HG03280 (cell line): Measurements from ENCODE around the gene ZNF133.
A peak's percentile ranks its signal among the peaks of the same experiment; 100 is the strongest.
"Not testable (repeated sequence)": the region's sequence is repeated elsewhere in the genome, so short reads cannot be mapped to it uniquely, and the experiment has no call there.

Source experiments
- ATAC-seq: cut with Tn5 transposase; IDR thresholded peaks from one replicate; pipeline ENCODE4 v1.9.1; 2021; ENCODE audit warnings: mild to moderate bottlenecking, moderate library complexity; ENCODE audit not compliant: unreplicated experiment

Gene ZNF133

DNA sequence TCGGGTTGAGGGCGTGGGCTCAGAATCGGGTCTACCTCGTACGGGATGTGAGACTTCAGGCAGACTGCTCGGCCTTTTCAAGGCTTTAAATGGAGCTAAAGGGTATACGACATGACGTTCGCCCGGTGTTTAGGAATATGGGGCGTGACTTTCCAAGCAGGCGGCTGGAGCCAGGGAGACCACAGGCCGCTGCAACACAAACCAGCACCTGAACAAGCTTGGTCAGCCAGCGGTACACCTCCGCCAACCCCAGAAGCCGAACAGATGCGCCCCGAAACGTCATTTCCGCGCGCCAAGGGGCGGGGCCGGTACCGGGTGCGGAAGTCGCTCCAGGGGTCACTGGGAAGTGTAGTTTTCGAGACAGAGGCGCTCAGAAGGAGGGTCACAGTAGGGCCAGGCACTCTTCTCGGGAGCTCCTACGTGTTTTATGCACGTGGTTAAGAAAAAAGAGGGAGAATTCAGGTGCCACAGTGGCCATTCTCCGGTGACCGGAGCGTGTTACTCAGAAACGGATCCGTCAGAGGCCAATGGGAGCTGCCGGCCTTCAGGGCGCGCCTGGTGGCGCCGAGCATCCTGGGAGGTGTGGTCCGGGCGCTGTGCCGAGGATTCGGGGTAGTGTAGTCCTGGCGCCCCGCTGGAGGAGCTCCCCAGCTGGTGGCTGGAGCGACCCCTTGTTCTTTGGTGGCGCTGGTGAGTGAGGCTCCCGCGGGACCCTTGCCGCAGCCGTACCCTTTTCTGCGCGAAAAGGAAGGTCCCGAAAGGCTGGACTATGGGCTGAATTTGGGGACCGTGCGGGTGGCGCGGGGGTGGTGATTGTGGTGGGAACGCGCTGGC lies at the start of gene ZNF133:
ZNF133 (plus strand) TSS at position 613 of the 834 bp plus-strand sequence. CDS start 17,160 bp downstream, outside the sequence.
- peak; percentile 98 for ATAC-seq

DNA sequence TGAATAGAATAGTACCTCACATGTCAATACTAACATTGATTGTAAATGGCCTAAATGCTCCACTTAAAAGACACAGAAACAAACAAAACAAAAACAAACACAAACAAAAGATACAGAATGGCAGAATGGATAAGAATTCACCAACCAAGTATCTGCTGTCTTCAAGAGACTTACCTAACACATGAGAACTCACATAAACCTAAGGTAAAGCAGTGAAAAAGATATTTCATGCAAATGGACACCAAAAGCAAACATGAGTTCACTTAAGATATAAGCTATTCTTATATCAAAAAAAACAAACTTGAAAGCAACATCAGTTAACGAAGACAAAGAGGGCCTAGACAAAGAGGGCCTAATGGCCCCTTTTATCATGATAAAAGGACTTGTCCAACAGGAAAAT lies 47.3 kb upstream of the ZNF133 start:
- ATAC-seq, result no peak

DNA sequence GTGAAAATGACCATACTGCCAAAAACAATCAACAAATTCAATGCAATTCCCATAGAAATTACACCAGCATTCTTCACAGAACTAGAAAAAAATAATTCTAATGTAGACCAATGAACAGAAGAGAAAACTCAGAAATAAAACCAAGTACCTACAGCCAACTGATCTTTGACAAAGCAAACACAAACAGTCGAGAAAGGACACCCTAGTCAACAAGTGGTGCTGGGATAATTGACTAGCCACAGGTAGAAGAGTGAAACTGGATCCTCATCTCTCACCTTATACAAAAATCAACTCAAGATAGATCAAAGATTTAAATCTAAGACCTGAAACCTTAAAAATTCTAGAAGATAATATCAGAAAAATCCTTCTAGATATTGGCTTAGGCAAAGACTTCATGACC lies 44.5 kb upstream of the ZNF133 start:
- ATAC-seq, result no peak

DNA sequence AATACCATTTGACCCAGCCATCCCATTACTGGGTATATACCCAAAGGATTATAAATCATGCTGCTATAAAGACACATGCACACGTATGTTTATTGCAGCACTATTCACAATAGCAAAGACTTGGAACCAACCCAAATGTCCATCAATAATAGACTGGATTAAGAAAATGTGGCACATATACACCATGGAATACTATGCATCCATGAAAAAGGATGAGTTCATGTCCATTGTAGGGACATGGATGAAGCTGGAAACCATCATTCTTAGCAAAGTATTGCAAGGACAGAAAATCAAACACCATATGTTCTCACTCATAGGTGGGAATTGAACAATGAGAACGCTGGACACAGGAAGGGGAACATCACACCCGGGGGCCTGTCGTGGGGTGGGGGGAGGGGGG lies 39.8 kb upstream of the ZNF133 start:
- ATAC-seq, result not testable (repeated sequence)

GRCh38 chr20:18250217-18250616 lies 38.1 kb upstream of the ZNF133 start:
- no peak for ATAC-seq

- no peak for ATAC-seq
Measured at GRCh38 chr20:18252597-18253451, 35.5 kb upstream of the ZNF133 start.

DNA sequence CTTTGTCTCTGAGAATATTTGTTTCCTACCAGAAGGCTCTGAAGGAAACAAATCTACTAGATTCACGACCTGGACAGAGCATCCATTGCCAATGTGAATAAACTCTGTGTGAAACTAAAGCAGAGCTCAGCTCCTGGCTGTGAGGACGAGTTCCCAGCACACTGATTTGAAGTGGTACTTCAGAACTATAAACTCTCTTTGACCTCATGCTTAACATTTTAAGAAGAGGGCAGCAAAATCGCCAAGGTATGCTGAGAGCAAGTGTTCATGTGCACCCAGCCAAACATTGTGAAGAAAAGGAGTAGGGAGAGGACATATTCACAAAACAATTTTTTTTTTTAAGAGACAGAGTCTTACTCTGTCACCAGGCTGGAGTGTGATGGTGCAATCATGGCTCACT lies 33.7 kb upstream of the ZNF133 start:
- ATAC-seq, result no peak

DNA sequence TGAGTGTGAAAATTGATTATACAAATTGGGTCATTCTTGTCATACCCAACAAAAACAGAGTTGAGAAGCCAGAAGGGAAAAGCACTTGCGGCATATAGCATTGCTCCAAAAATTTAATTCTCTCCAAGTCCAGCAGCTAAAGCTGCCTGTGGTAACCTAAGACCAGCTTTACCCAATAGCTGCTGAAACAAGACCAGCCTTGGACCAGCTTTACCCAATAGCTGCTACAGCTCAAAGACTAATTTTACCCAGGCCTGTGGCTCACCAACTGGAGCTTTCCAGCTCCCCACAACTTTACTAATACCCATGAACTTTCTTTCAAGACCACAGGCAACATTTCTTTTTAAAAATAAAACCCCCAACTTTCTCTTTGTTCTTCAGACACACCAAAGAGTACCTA lies 32.8 kb upstream of the ZNF133 start:
- no peak for ATAC-seq

- no peak for ATAC-seq
Measured at GRCh38 chr20:18256440-18257090, 31.8 kb upstream of the ZNF133 start.

DNA sequence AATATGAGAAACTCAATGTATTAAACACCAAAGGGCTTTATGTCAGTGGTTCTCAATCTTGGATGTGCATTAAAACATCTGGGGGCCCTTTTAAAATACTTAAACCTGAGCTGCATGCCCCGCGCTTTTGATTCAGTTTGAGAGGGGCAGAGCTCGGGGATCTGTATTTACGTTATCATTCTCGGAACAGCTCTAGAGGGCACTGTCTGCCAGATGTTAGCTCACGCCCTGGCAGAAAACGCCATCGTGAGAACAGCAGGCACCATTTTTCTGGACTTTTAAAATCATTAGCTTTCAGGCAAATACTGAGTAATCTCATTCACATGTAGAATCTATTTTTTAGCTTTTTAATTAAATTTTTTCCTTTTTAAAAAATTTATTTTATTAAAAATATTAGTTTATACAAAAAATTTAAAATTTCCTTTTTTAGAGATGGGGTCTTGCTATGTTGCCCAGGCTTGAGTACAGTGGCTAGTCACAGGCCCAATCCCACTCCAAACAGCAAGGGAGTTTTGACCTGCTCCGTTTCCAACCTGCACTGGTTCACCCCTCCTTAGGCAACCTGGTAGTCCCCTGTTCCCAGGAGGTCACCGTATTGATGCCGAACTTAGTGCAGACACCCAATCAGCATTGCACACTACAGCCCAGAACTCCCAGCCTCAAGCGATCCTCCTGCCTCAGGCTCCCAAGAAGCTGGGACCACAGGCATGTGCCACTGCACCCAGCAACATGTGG lies 30.0 kb upstream of the ZNF133 start:
- no peak for ATAC-seq

DNA sequence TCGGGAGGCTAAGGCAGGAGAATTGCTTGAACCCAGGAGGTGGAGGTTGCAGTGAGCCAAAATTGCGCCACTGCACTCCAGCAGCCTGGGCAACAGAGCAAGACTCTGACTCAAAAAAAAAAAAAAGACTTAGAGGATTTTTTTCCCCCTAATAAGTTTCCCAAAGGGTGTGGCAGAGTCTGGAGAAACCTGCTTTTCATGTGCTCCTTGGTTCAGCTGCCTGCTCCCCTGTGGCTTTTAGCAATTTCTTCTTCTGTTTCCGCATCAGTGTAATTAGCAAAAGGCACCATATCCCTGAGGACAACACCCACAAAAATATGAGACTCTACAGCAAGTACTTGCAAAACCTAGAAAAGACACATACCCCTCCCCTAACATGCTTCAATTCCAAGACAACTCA lies 28.6 kb upstream of the ZNF133 start:
- ATAC-seq, result no peak

- ATAC-seq, result no peak
Measured at GRCh38 chr20:18263723-18264122, 24.6 kb upstream of the ZNF133 start.

DNA sequence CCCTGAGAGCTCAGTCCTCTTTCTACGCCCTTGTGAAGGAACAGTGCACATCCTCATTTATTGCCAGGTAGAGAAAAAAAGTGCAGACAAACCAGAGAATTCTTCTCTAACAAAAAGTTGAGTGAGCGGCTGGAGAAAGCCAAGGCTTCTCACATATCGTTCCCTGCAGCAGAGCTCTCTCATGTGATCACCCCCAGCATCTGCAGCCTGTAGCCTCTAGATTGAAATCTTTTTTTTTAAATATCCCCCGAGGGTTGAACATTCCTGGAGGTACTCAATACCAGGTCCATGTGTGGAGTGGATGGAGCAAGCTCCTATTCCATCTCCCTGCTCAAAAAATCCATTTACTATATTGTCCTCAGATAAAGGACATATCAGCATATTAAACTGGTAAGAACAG lies 22.9 kb upstream of the ZNF133 start:
- no peak for ATAC-seq

GRCh38 chr20:18266282-18266681 lies 22.0 kb upstream of the ZNF133 start:
- no peak for ATAC-seq

- ATAC-seq, result no peak
Measured at GRCh38 chr20:18267815-18268214, 20.5 kb upstream of the ZNF133 start.

GRCh38 chr20:18271160-18271559 lies 17.2 kb upstream of the ZNF133 start:
- ATAC-seq, result no peak

- ATAC-seq, result no peak
Measured at GRCh38 chr20:18272451-18272850, 15.9 kb upstream of the ZNF133 start.

DNA sequence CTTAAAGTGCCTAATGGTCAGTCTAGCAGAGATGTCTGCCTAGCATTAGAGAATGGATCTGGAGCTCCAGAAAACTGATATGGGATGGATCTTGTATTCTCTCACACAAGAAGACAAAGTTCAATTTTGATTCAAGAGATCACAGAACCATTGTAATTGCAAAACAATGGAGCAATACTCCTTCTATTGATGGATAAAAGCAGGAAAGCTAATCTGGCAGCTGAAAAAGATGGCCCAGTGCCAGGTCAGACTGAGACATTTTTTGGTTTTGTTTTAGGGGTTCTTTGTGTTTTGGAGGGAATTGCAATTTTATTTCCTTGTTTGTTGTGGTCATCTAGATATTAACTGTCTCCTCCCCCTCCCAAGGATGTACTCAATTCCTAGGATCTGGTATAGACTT lies 14.6 kb upstream of the ZNF133 start:
- ATAC-seq, result no peak

- not testable (repeated sequence) for ATAC-seq
Measured at GRCh38 chr20:18275960-18276359, 12.4 kb upstream of the ZNF133 start.

DNA sequence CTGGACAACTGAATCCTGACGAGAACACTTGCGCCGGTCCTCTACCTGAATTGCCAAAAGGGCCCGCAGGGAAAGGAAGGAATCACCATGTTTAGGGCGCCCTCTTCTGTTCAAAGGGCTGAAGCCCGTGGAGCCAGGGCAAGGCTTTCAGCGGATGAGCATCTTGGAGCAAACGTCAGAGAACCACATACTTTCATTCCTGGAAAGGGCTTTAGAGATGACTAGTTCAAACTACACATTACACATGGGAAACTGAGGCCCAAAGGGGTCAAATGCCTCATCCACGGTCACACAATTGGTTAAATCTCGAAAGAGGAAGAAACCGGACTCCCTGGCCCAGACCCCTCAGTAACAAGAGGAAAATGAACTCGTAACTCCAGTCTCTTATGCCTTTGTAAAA lies 11.5 kb upstream of the ZNF133 start:
- ATAC-seq, result peak; percentile 69

DNA sequence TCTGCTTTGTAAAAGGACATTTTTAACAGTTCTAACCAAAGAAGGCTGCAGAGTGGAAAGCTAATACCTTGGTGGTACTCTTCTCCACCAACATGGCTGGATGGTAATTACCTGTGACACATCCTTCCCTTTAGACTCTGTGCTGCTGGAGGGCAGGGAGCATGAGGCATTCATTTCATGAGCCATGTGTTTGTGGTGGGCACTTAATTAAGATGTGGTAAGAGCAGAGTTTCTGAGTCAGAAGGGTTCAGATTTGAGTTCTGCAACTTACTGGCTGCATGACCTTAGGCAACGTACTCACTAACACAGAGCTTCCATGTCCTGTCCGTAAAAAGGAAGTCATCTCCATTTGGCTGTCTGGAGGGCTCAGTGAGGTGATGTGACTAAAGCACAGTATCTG lies 9.1 kb upstream of the ZNF133 start:
- ATAC-seq, result no peak
